ENCODE measurements around the gene GALNT13. TPM values are rescaled to one million over a fixed set of nuclear protein-coding genes. Genes with fewer than 3 reads are reported as not detected.

GALNT13 gene
- total RNA-seq, 1 experiment from 2014 or later: not detected

- CTCF ChIA-PET: no interaction called here
- peaks cover 2% of the 10 kb centered on the region; the same call in 1 of the 2 replicates for H3K36me3 ChIP-seq (ENCODE audit: control insufficient read depth, insufficient read depth, low read length)
- POLR2A ChIA-PET: no interaction called here
- H3K27me3 Mint-ChIP-seq (ENCODE audit: insufficient read depth, unreplicated experiment): no peaks in the 10 kb centered on the region
- intact Hi-C loops (cut with micrococcal nuclease; ENCODE audit: unreplicated experiment): no loop called here
- no peaks in the 10 kb centered on the region for H3K4me1 ChIP-seq
- BruUV-seq (replicated peaks): no TSS peak
- no peaks in the 10 kb centered on the region for H3K9me3 Mint-ChIP-seq (ENCODE audit: unreplicated experiment)
- no peak overlapping the region for H3K4me3 Mint-ChIP-seq (ENCODE audit: unreplicated experiment)
- H3K36me3 Mint-ChIP-seq (ENCODE audit: insufficient read depth, unreplicated experiment): no peaks in the 10 kb centered on the region
- TF ChIP-seq CTCF (IDR thresholded peaks at IDR 0.05; ENCODE audit: insufficient read depth in 1 of 2, low read depth in 1 of 2, low read length in 1 of 2, severe bottlenecking in 1 of 2, unreplicated experiment in 1 of 2): no peak
- H3K27ac Mint-ChIP-seq (ENCODE audit: unreplicated experiment): no peak overlapping the region
- no peak for DNase-seq
- H3K4me3 ChIP-seq (ENCODE audit: low read depth, low read length): no peak overlapping the region
- H3K27me3 ChIP-seq (replicated peaks; ENCODE audit: control insufficient read depth, insufficient read depth, low read length): no peaks in the 10 kb centered on the region
- no peaks in the 10 kb centered on the region for H3K9me3 ChIP-seq
- H3K4me1 Mint-ChIP-seq (ENCODE audit: low read depth, unreplicated experiment): peaks cover 7% of the 10 kb centered on the region
Measured at GRCh38 chr2:154457286-154457685, 585.6 kb downstream of the GALNT13 start.

- CTCF ChIA-PET: no interaction called here
Measured at GRCh38 chr2:154459286-154459685, 587.6 kb downstream of the GALNT13 start.

GRCh38 chr2:154462634-154463033 is 590.9 kb downstream of the GALNT13 start:
- Histone ChIP-seq H3K27me3 (replicated peaks; ENCODE audit: control insufficient read depth, insufficient read depth, low read length) (no peaks in the 10 kb centered on the region), H3K4me3 (ENCODE audit: low read depth, low read length) (no peak overlapping the region), H3K4me1 (no peaks in the 10 kb centered on the region), H3K9me3 (no peaks in the 10 kb centered on the region), H3K36me3 (ENCODE audit: control insufficient read depth, insufficient read depth, low read length) (no peaks in the 10 kb centered on the region)
- ChIA-PET CTCF (no interaction called here), POLR2A (no interaction called here)
- Mint-ChIP-seq H3K27ac (ENCODE audit: unreplicated experiment) (no peak overlapping the region), H3K4me1 (ENCODE audit: low read depth, unreplicated experiment) (no peaks in the 10 kb centered on the region), H3K4me3 (ENCODE audit: unreplicated experiment) (no peak overlapping the region), H3K36me3 (ENCODE audit: insufficient read depth, unreplicated experiment) (no peaks in the 10 kb centered on the region), H3K9me3 (ENCODE audit: unreplicated experiment) (no peaks in the 10 kb centered on the region), H3K27me3 (ENCODE audit: insufficient read depth, unreplicated experiment) (no peaks in the 10 kb centered on the region)
- TF ChIP-seq CTCF (IDR thresholded peaks at IDR 0.05; ENCODE audit: insufficient read depth in 1 of 2, low read depth in 1 of 2, low read length in 1 of 2, severe bottlenecking in 1 of 2, unreplicated experiment in 1 of 2): no peak
- intact Hi-C loops (cut with micrococcal nuclease; ENCODE audit: unreplicated experiment): no loop called here
- DNase-seq: no peak
- no TSS peak for BruUV-seq (replicated peaks)

More at GRCh38 chr2:154459286-154459685, 587.6 kb downstream of the GALNT13 start:
- Mint-ChIP-seq H3K27me3 (ENCODE audit: insufficient read depth, unreplicated experiment) (no peaks in the 10 kb centered on the region), H3K36me3 (ENCODE audit: insufficient read depth, unreplicated experiment) (no peaks in the 10 kb centered on the region), H3K4me3 (ENCODE audit: unreplicated experiment) (no peak overlapping the region), H3K4me1 (ENCODE audit: low read depth, unreplicated experiment) (no peaks in the 10 kb centered on the region), H3K27ac (ENCODE audit: unreplicated experiment) (no peak overlapping the region), H3K9me3 (ENCODE audit: unreplicated experiment) (no peaks in the 10 kb centered on the region)
- no TSS peak for BruUV-seq (replicated peaks)
- Histone ChIP-seq H3K4me3 (ENCODE audit: low read depth, low read length) (no peak overlapping the region), H3K9me3 (no peaks in the 10 kb centered on the region), H3K4me1 (no peaks in the 10 kb centered on the region), H3K27me3 (replicated peaks; ENCODE audit: control insufficient read depth, insufficient read depth, low read length) (no peaks in the 10 kb centered on the region), H3K36me3 (ENCODE audit: control insufficient read depth, insufficient read depth, low read length) (no peaks in the 10 kb centered on the region)
- intact Hi-C loops (cut with micrococcal nuclease; ENCODE audit: unreplicated experiment): no loop called here
- no peak for TF ChIP-seq CTCF (IDR thresholded peaks at IDR 0.05; ENCODE audit: insufficient read depth in 1 of 2, low read depth in 1 of 2, low read length in 1 of 2, severe bottlenecking in 1 of 2, unreplicated experiment in 1 of 2)
- no peak for DNase-seq
- POLR2A ChIA-PET: no interaction called here

All from Caco-2 (cell line).